Measurements from ENCODE around the gene SDK1. TPM values are rescaled to one million over a fixed set of nuclear protein-coding genes. Genes with fewer than 3 reads are reported as not detected.

SDK1 gene
- total RNA-seq, 4 donors from 2014 or later: 1.3 to 5.0 (median 2.0) TPM

- no peaks in the 10 kb centered on the region for H3K36me3 ChIP-seq
- no peak for TF ChIP-seq POLR2A (IDR thresholded peaks at IDR 0.05)
- no peak for TF ChIP-seq CTCF (IDR thresholded peaks at IDR 0.05)
- no peak overlapping the region for H3K4me3 ChIP-seq (replicated peaks in 1 of 3)
- 47 to 53% methylated on average over 9 of the region's 9 CpGs for WGBS, 2 donors
- no peaks in the 10 kb centered on the region for H3K9me3 ChIP-seq
- no peaks in the 10 kb centered on the region for H3K27me3 ChIP-seq
- intact Hi-C loops (cut with DNase I): no loop called here
- no peaks in the 10 kb centered on the region for H3K4me1 ChIP-seq
- DNase-seq: no peak
- H3K27ac ChIP-seq: no peak overlapping the region
Observed at GRCh38 chr7:3264693-3265339, 36.2 kb upstream of the SDK1 start.

DNA sequence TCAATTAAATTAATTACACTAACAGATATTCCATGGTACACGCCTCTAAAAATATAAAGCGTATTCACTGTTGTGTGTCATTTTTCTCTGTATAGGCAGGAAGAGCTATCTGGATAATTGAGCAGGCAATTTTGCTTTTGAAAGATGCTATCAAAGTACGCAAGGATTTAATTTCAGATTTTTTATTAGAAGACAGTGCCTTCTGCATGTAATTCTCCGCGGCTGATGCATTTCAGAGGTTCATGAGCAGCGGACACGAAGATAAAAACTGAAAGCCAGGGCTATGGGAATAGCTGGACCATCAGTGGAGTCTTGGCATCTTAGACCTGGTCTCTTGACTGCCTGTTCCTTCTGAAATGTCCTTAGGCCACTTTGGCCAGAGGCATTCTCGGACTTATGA, 35.7 kb upstream of the SDK1 start:
- Histone ChIP-seq H3K27me3 (no peaks in the 10 kb centered on the region), H3K36me3 (no peaks in the 10 kb centered on the region), H3K27ac (no peak overlapping the region), H3K4me3 (replicated peaks in 1 of 3) (no peak overlapping the region), H3K4me1 (no peaks in the 10 kb centered on the region), H3K9me3 (no peaks in the 10 kb centered on the region)
- no peak for DNase-seq
- 85 to 91% methylated on average over 8 of the region's 8 CpGs for WGBS, 2 donors
- TF ChIP-seq CTCF (IDR thresholded peaks at IDR 0.05): no peak
- no peak for TF ChIP-seq POLR2A (IDR thresholded peaks at IDR 0.05)
- intact Hi-C loops (cut with DNase I): no loop called here

DNA sequence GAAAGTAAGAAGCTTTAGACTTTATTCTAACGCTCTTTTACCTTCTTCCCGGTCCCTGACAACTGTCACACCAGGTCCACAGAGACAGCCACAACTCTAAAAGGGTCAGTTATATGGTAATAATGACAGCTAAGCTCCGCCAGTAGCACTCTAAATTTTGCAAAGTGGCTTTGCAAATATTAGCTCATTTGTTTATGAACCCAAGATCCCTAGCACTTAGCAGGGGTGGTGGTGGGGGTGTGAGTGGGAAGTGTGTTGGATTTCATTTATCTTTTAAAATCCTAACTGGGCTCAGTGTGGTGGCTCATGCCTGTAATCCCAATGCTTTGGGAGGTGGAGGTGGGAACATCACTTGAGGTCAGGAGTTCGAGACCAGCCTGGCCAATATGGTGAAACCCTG, 34.8 kb upstream of the SDK1 start:
- no peaks in the 10 kb centered on the region for H3K4me1 ChIP-seq
- no peaks in the 10 kb centered on the region for H3K27me3 ChIP-seq
- no peak overlapping the region for H3K4me3 ChIP-seq (replicated peaks in 1 of 3)
- 69 to 82% methylated on average over 4 of the region's 4 CpGs for WGBS, 2 donors
- no peaks in the 10 kb centered on the region for H3K9me3 ChIP-seq
- intact Hi-C loops (cut with DNase I): no loop called here
- H3K27ac ChIP-seq: no peak overlapping the region
- no peak for DNase-seq
- TF ChIP-seq CTCF (IDR thresholded peaks at IDR 0.05) (no peak), POLR2A (IDR thresholded peaks at IDR 0.05) (no peak)
- no peaks in the 10 kb centered on the region for H3K36me3 ChIP-seq

- no peak overlapping the region for H3K4me3 ChIP-seq (replicated peaks in 1 of 3)
- H3K27ac ChIP-seq: no peak overlapping the region
- WGBS, 2 donors: 45 to 53% methylated on average over 9 of the region's 9 CpGs
- no peaks in the 10 kb centered on the region for H3K27me3 ChIP-seq
- intact Hi-C loops (cut with DNase I): no loop called here
- DNase-seq: no peak
- no peaks in the 10 kb centered on the region for H3K9me3 ChIP-seq
- H3K36me3 ChIP-seq: no peaks in the 10 kb centered on the region
- H3K4me1 ChIP-seq: no peaks in the 10 kb centered on the region
- TF ChIP-seq POLR2A (IDR thresholded peaks at IDR 0.05) (no peak), CTCF (IDR thresholded peaks at IDR 0.05) (no peak)
Observed at GRCh38 chr7:3267966-3268690, 32.9 kb upstream of the SDK1 start.

DNA sequence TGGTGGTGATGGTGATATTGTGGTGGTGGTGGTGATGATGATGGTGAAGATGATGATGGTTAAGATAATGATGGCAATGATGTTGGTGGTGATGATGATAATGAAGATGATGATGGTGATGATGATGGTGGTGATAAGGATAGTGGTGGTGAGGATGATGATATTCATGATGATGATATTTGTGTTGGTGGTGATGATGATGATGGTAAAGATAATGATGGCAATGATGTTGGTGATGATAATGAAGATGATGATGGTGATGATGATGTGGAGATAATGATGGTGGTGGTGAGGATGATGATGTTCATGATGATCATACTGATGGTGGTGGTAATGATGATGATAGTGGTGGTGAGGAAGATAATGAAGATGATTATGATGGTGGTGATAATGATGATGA, 30.7 kb upstream of the SDK1 start:
- DNase-seq: no peak

More for the DNA sequence above, 30.7 kb upstream of the SDK1 start:
- H3K27ac ChIP-seq: no peak overlapping the region
- H3K9me3 ChIP-seq: no peaks in the 10 kb centered on the region
- no peaks in the 10 kb centered on the region for H3K36me3 ChIP-seq
- intact Hi-C loops (cut with DNase I): no loop called here
- no peak overlapping the region for H3K4me3 ChIP-seq (replicated peaks in 1 of 3)
- TF ChIP-seq CTCF (IDR thresholded peaks at IDR 0.05): no peak
- no peak for TF ChIP-seq POLR2A (IDR thresholded peaks at IDR 0.05)
- no peaks in the 10 kb centered on the region for H3K4me1 ChIP-seq
- no peaks in the 10 kb centered on the region for H3K27me3 ChIP-seq
